WI38 (cell line): ENCODE results near the gene ZNF280B.

ENCODE experiments used
- H3K4me3 ChIP-seq: 2 replicates; pipeline ENCODE4 v1.5.1; 2011; ENCODE audit warnings: low read depth, mild to moderate bottlenecking, control low read depth, low read length
- TF ChIP-seq, protein P1 (sequence below): IDR thresholded peaks from 2 replicates; pipeline ENCODE4 v1.5.1; 2012; ENCODE audit warnings: low read depth, mild to moderate bottlenecking, control low read depth, low read length

ZNF280B gene

DNA sequence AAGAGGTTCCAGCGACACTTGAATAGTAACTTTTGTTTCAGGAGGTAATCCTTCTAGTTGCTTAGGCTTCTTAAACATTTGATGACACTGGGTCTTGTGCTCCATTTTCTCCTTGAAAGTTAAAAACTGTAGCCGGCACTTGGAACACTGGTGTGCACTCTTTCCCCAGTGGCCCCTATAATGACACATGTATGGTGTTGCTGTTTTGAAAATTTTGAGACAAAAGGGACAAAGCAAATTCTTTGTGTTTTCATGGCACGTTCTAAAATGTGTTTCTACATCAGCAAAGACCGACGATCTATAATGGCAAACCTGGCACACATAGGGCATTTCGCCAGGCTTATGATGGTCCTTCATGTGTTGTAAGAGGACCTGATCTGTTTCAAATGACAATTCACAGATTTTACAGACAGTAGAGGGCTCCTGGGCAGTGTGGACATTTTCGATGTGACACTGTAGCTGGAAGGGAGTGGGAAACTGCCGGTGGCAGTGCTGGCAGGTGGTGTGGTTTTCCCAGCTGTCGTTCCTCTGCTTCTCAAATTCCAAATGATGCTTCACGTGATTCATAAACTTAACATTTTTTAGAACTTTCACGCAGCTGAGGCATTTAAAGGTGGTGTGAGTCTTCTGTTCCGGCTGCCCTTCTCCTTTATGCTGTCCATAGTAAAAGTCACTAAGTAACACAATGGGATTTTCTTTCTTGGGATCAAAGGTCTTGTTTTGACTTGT lies 20.5 kb downstream of the ZNF280B start:
- H3K4me3 ChIP-seq, result no peak overlapping the region
- TF ChIP-seq, protein P1, sequence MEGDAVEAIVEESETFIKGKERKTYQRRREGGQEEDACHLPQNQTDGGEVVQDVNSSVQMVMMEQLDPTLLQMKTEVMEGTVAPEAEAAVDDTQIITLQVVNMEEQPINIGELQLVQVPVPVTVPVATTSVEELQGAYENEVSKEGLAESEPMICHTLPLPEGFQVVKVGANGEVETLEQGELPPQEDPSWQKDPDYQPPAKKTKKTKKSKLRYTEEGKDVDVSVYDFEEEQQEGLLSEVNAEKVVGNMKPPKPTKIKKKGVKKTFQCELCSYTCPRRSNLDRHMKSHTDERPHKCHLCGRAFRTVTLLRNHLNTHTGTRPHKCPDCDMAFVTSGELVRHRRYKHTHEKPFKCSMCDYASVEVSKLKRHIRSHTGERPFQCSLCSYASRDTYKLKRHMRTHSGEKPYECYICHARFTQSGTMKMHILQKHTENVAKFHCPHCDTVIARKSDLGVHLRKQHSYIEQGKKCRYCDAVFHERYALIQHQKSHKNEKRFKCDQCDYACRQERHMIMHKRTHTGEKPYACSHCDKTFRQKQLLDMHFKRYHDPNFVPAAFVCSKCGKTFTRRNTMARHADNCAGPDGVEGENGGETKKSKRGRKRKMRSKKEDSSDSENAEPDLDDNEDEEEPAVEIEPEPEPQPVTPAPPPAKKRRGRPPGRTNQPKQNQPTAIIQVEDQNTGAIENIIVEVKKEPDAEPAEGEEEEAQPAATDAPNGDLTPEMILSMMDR, result no peak

DNA sequence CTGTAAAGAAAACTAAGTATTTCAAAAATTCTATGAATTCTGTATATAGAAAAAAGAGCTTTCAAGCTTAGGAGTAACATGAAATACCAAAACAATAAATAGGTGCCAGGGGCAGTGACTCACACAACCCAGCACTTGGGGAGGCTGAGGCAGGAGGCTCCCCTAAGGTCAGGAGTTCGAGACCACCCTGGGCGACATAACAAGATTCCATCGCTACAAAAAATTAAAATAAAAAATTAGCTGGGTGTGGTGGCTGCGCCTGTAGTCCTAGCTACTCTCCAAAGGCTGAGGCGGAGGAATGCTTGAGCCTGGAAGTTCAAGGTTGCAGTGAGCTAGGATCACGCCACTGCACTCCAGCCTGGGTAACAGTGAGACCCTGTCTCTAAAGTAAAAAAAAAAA lies 21.5 kb downstream of the ZNF280B start:
- no peak overlapping the region for H3K4me3 ChIP-seq
- TF ChIP-seq, protein P1, result no peak

DNA sequence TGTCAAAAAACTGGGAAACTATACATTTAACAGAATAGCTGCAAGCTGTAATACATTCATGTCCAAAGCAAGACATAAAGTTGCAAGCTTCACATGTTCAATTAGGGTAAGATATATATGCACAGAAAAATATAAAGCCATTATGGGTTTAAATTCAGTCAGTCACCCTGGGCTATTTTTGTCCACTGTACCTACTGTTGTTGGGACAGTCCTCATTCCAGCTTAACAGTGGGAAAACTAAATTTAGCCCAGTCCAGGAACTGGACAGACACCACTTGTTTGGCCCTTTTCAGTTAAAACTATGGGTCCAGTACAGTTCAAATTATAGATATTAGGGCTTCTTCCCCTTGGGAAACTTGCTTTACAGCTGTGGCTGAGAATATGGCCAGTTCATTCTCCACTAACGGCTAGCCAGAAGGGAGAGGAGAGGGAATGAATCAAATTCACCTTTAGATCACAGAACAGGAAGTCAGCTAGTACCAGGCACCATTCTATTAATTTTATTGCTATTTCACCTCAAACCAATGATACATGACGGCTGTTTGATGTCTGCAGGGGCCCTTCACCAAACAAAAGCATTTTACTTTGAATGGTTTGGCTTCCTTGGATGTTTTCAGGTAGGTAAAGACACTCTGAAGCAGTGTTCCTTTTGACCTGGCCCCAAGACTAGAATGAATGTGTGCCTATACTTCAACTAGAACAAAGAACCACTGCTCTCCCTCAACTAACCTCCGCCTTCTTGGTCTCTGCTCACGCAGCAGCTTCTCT lies 22.2 kb downstream of the ZNF280B start:
- TF ChIP-seq, protein P1, result no peak
- no peak overlapping the region for H3K4me3 ChIP-seq

DNA sequence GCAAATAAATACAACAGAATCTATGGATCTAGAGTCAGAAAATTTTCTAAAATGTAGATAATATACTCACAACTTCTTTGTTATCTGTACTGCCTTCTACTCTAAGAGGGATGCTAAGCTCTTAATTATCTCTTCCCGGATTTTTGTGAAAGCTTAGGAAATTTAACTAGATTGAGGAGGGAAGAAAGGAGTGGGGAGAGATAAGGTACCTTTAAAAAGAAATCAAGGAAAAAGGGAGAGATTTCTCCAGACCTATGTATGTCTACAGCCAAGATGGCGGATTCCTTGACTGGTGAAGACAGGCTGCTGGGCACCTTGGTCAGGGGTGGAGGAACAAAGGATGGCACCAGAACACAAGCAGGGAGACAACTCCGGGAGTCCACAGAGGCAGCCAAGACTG lies 23.0 kb downstream of the ZNF280B start:
- H3K4me3 ChIP-seq, result no peak overlapping the region
- TF ChIP-seq, protein P1, result no peak

DNA sequence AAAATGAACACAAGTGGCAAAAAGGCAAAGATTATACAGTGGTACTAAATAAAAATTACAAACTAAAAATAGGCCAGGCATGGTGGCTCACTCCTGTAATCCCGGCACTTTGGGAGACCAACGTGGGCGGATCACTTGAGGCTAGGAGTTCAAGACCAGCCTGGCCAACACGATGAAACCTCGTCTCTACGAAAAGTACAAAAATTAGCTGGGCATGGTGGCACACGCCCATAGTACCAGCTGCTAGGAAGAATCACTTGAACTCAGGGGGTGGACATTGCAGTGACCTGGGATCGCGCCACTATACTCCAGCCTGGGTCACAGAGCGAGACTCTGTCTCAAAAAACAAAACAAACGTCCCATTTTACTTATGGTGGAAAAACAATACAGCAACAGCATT lies 24.5 kb downstream of the ZNF280B start:
- H3K4me3 ChIP-seq, result no peak overlapping the region
- TF ChIP-seq, protein P1, result no peak

DNA sequence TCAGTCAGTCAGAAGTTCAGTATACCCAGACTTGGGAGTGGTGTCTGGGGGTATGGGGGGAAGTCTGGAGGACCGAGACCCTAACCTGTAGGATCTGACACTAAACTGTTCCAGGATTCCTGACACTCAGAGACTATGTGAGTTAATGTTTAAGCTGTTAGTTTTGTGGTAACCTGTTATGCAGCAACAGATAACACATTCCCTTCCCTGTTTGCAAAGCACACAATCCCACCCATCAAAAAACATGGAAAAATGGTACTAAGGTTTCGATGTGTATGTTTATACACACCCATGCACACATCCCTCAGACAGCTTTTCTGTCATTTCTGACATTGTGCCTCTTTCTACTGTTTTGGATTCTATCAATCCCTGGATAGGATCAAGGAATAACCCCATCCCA lies 27.6 kb downstream of the ZNF280B start:
- no peak overlapping the region for H3K4me3 ChIP-seq
- TF ChIP-seq, protein P1, result no peak

DNA sequence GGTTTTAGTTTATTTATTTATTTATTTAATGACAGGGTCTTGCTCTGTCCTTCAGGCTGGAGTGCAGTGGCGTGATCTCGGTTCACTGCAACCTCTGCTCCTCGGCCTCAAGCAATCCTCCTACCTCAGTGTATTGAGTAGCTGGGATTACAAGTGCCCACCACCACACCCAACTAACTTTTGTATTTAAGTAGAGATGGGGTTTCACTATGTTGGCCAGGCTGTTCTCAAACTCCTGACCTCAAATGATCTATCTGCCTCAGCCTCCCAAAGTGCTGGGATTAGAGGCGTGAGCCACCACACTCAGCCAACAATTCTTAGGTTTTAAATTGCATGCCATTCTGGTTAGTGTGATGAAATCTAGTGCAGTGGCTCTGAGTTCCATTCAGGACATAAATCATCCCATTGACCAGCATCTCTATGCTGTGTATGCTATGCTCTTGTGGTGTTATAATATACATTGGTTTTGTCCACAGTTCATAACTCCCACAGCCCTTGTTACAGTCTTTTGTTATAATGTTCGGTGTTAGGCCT lies 28.5 kb downstream of the ZNF280B start:
- H3K4me3 ChIP-seq, result no peak overlapping the region
- TF ChIP-seq, protein P1, result no peak
